Prostate gland (tissue), 2 donors: Measurements from ENCODE around the gene PAPPA. TPM values are rescaled to one million over a fixed set of nuclear protein-coding genes. Genes with fewer than 3 reads are reported as not detected.

ENCODE experiments used
- DNase-seq: peaks from one replicate; pipeline ENCODE4 v3.0.0-alpha.2; 2019; ENCODE audit warnings: low spot score
- H3K27ac ChIP-seq, 2 donors: fragments of 200-600 bp; sonication (generic); 2 replicates each; pipeline ENCODE4 v1.5.1; 2017 to 2019
- H3K27me3 ChIP-seq: fragments of 200-600 bp; sonication (generic); replicated peaks from 2 replicates; pipeline ENCODE4 v1.5.1; 2019; ENCODE audit not compliant: insufficient read depth
- H3K36me3 ChIP-seq, 2 donors: fragments of 200-600 bp; sonication (generic); 1 replicate in 1 of 2; 2 replicates in 1 of 2; pipeline versions ENCODE4 v1.5.1 to v1.8.1; 2017 to 2019
- H3K4me1 ChIP-seq: fragments of 200-600 bp; sonication (generic); replicated peaks from 2 replicates; pipeline ENCODE4 v1.5.1; 2019
- H3K4me3 ChIP-seq, 2 donors: fragments of 200-600 bp; sonication (generic); 2 replicates each; pipeline ENCODE4 v1.5.1; 2017 to 2019
- H3K9me3 ChIP-seq: fragments of 200-600 bp; sonication (generic); 2 replicates; pipeline ENCODE4 v1.5.1; 2017
- POLR2A ChIP-seq: fragments of 450-650 bp; IDR thresholded peaks from one replicate; pipeline ENCODE4 v1.6.1; 2016; ENCODE audit warnings: antibody characterized with exemption, mild to moderate bottlenecking
- POLR2AphosphoS5 ChIP-seq: sonication (generic); formaldehyde crosslinking; IDR thresholded peaks from one replicate; pipeline ENCODE4 v1.6.1; 2017; ENCODE audit warnings: antibody characterized with exemption
- WGBS: methylation state at CpG from one replicate; pipeline ENCODE4 v1.1.5; 2018; 5-methylcytosine and 5-hydroxymethylcytosine counted together
- intact Hi-C: fragments of 100-400 bp; cut with DNase I; formaldehyde crosslinking; loops from one replicate; pipeline ENCODE4 v1.14.2; 2022
- total RNA-seq, 2 donors: library from RNA; depleted of rRNA; stranded (reverse); fragments of >200 nt; gene quantifications; one replicate each; pipeline ENCODE4 v1.1.0, GENCODE V29; 2016
- TF ChIP-seq, protein P1 (sequence below), 4 experiments: fragments of 200-600 bp in 2 of 4; fragments of 450-650 bp in 2 of 4; sonication (generic) in 2 of 4; IDR thresholded peaks; 1 replicate in 3 of 4; 2 replicates in 1 of 4; pipeline ENCODE4 v1.5.1; 2016 to 2019; ENCODE audit warnings: antibody characterized with exemption in 4 of 4, mild to moderate bottlenecking in 2 of 4, moderate library complexity in 2 of 4

The PAPPA gene
- total RNA-seq, 2 donors from 2014 or later, result 0.27 to 1.8 TPM

DNA sequence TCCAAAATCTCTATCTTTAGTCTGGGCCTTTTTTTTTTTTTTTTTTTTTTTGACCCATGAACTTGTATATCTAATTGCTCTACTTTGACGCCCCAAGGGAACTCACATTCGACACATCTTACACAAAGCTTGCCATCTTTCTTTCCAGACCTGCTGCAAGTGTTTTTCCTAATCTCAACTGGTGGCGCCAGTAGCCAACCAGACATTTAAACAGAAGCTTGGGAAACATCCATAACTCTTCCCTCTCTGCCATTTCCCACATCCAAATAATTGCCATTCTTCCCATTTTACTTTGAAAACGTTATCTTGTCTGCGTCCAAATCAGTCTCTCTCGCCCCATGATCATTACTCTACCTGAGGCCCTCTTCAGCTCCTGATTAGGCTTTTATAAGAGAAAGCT lies 130.9 kb downstream of the PAPPA start:
- intact Hi-C loops, result no loop called here

DNA sequence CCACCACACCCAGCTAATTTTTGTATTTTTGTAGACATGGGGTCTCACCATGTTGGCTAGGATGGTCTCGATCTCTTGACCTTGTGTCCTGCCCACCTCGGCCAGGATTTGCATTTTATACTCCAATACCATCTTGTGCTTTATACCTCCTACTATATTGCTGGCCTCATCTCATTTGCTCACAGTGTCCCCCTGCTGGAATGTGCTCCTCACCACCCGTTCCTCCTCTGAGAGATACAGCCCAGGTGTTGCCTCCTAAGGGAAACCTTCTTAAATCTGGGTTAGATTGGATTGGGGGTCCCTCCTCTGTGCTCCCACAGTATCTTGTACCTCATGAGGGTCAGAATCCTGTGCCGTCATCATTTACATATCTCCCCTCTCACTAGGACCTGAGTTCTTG lies 131.7 kb downstream of the PAPPA start:
- TF ChIP-seq, protein P1, sequence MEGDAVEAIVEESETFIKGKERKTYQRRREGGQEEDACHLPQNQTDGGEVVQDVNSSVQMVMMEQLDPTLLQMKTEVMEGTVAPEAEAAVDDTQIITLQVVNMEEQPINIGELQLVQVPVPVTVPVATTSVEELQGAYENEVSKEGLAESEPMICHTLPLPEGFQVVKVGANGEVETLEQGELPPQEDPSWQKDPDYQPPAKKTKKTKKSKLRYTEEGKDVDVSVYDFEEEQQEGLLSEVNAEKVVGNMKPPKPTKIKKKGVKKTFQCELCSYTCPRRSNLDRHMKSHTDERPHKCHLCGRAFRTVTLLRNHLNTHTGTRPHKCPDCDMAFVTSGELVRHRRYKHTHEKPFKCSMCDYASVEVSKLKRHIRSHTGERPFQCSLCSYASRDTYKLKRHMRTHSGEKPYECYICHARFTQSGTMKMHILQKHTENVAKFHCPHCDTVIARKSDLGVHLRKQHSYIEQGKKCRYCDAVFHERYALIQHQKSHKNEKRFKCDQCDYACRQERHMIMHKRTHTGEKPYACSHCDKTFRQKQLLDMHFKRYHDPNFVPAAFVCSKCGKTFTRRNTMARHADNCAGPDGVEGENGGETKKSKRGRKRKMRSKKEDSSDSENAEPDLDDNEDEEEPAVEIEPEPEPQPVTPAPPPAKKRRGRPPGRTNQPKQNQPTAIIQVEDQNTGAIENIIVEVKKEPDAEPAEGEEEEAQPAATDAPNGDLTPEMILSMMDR (IDR thresholded peaks at IDR 0.05), result no peak
- no peak for TF ChIP-seq POLR2A
- no peak for TF ChIP-seq POLR2AphosphoS5
- DNase-seq, result no peak
- Histone ChIP-seq H3K9me3 (no peaks in the 10 kb centered on the region), H3K27ac (no peak overlapping the region), H3K27me3 (no peaks in the 10 kb centered on the region), H3K36me3 (no peaks in the 10 kb centered on the region), H3K4me1 (no peaks in the 10 kb centered on the region), H3K4me3 (no peak overlapping the region)
- intact Hi-C loops, result no loop called here
- WGBS, result 100% methylated on average over 4 of the region's 4 CpGs

More for the DNA sequence above, 130.9 kb downstream of the PAPPA start:
- no peak for TF ChIP-seq POLR2A
- TF ChIP-seq, protein P1 (IDR thresholded peaks at IDR 0.05), result no peak
- TF ChIP-seq POLR2AphosphoS5, result no peak
- 94% methylated on average over 6 of the region's 6 CpGs for WGBS
- Histone ChIP-seq H3K9me3 (no peaks in the 10 kb centered on the region), H3K36me3 (no peaks in the 10 kb centered on the region), H3K27me3 (no peaks in the 10 kb centered on the region), H3K27ac (no peak overlapping the region), H3K4me3 (no peak overlapping the region), H3K4me1 (no peaks in the 10 kb centered on the region)
- no peak for DNase-seq

DNA sequence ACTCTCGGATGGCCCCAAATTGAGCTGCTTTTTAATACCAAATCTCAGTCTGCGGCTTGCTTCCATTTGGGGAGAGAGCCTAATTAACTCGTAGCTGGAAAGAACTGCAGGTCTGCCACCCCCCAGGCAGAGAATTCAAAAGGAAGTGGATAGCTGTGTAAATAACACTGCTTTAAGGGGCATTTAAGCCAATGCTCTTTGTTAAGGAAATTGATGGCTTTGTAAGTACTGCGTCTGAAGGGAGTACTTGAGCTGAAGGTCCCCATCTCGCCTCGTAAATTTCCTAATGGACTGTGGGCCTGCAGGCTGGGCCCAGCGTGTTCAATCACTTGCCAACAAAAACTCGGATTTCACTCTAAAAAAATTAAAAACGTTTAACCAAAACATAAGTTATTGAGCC lies 132.7 kb downstream of the PAPPA start:
- Histone ChIP-seq H3K27ac (no peak overlapping the region), H3K4me1 (no peaks in the 10 kb centered on the region), H3K36me3 (no peaks in the 10 kb centered on the region), H3K9me3 (no peaks in the 10 kb centered on the region), H3K27me3 (no peaks in the 10 kb centered on the region), H3K4me3 (no peak overlapping the region)
- WGBS, result 22% methylated on average over 9 of the region's 9 CpGs
- intact Hi-C loops, result no loop called here
- TF ChIP-seq POLR2A (no peak), POLR2AphosphoS5 (no peak)
- TF ChIP-seq, protein P1 (IDR thresholded peaks at IDR 0.05), result no peak
- no peak for DNase-seq

- H3K9me3 ChIP-seq, result no peaks in the 10 kb centered on the region
- DNase-seq, result no peak
- H3K36me3 ChIP-seq, result no peaks in the 10 kb centered on the region
- H3K4me1 ChIP-seq, result no peaks in the 10 kb centered on the region
- no peak overlapping the region for H3K4me3 ChIP-seq
- no peaks in the 10 kb centered on the region for H3K27me3 ChIP-seq
- intact Hi-C loops, result no loop called here
- no peak overlapping the region for H3K27ac ChIP-seq
- TF ChIP-seq POLR2A (no peak), POLR2AphosphoS5 (no peak)
- TF ChIP-seq, protein P1 (IDR thresholded peaks at IDR 0.05), result no peak
- WGBS, result 98% methylated on average over 4 of the region's 4 CpGs
These were observed 134.1 kb downstream of the PAPPA start for GRCh38 chr9:116287721-116288120.

DNA sequence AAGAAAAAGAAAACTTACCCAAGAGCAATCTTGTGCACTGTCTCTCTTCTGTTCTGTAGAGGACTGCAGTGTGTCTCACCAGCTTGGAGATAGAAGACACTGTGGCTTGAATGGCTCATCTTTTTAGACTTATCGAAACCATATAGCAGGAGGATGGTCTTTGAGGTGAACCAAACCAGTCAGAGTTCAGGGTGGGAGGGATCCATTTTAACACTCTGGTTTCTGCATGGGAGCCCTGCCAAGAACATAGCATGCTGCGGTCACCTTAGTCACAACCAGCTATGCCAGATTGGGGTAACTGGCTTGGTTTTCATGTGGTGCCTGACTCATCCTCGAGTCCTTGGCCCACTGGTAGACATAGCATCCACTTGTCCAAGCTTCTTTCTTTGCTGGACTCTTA lies 135.1 kb downstream of the PAPPA start:
- no peak for DNase-seq
- no peaks in the 10 kb centered on the region for H3K4me1 ChIP-seq
- no peak overlapping the region for H3K4me3 ChIP-seq
- WGBS, result 82% methylated on average over 3 of the region's 3 CpGs
- H3K36me3 ChIP-seq, result no peaks in the 10 kb centered on the region
- no peak overlapping the region for H3K27ac ChIP-seq
- intact Hi-C loops, result no loop called here
- no peaks in the 10 kb centered on the region for H3K27me3 ChIP-seq
- TF ChIP-seq POLR2AphosphoS5, result no peak
- H3K9me3 ChIP-seq, result no peaks in the 10 kb centered on the region
